A375 (cell line): Measurements from ENCODE around the gene TMEM120B. TPM values are rescaled to one million over a fixed set of nuclear protein-coding genes. Genes with fewer than 3 reads are reported as not detected.

ENCODE experiments used
- total RNA-seq: library from RNA; depleted of rRNA; stranded (reverse); fragments of >200 nt; shearing (Covaris generic); gene quantifications from 2 replicates; pipeline ENCODE4 v1.2.3, GENCODE V29; 2014; rRNA removed

Gene TMEM120B
- total RNA-seq, result 9.4 and 9.7 TPM in 2 replicates

GRCh38 chr12:121712461-121713256 is at the start of gene TMEM120B:
TMEM120B (plus strand) TSS chr12:121712752; CDS start chr12:121712896, 144 bp downstream.

DNA sequence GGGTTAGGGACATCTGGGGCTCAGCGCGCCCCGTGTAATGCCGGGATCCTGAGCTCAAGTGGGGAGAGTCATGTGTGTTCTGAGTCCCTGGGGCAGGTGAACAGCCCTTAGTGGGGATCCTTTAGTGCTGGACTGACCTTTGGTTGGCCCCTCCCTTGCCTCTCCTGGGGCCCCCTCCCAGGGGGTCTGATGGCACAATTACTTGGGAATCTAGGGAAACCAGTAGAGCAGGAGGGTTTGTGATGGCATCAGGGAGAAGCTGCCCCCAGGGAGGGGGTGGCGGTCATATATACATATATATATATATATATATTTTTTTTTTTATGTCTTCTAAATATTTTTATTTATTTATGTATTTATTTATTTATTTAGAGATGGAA is 43.0 kb upstream of the TMEM120B start, which contains the start of gene MORN3:
MORN3 (minus strand) TSS at position 134 of the 380 bp plus-strand sequence. CDS start 171 bp downstream, outside the sequence.

DNA sequence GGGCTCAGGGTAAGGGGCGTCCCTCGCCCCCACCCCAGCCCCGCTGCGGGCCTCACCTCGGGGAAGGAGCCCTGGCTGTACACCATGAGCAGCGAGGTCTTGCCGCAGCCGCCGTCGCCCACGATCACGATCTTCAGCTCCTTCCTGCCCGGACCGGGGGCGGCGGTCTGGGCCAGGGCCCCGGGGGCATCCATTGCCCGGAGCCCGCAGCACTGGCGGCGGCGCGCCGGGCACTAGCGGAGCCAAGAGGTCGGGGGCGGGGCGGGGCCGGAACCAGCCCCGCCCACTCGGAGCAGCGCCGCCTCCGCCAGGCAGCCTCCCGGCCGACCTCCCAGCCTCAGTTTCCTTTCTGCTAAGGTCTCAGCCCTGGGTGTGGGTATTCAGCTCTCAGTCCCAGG is 80.9 kb downstream of the TMEM120B start, which contains the start of gene RHOF:
RHOF (minus strand) TSS at position 249 of the 398 bp plus-strand sequence; CDS start at position 194, 55 bp downstream.

GRCh38 chr12:121803861-121804416 is 91.4 kb downstream of the TMEM120B start, which contains the start of gene SETD1B:
SETD1B (plus strand) TSS chr12:121804009; CDS start chr12:121804738, 729 bp downstream.

Other genes with a start within 250 kb of the TMEM120B start
- 26.3 and 41.8 TPM in 2 replicates for gene KDM2B, start 131.7 kb upstream of the TMEM120B start, total RNA-seq
- gene ORAI1, start 86.2 kb upstream of the TMEM120B start, total RNA-seq, result 14.9 and 18.7 TPM in 2 replicates
- 0.72 and 1.5 TPM in 2 replicates for gene MORN3, start 43.1 kb upstream of the TMEM120B start, total RNA-seq
- 28.6 and 33.9 TPM in 2 replicates for gene RHOF, start 80.9 kb downstream of the TMEM120B start, total RNA-seq
- gene SETD1B, start 91.3 kb downstream of the TMEM120B start, total RNA-seq, result 3.8 and 4.4 TPM in 2 replicates
- 0.21 TPM in 1 of 2 replicates, not detected in the other for gene HPD, start 146.1 kb downstream of the TMEM120B start, total RNA-seq
- 120 and 122 TPM in 2 replicates for gene PSMD9, start 176.0 kb downstream of the TMEM120B start, total RNA-seq
- 1.4 and 2.6 TPM in 2 replicates for gene CFAP251, start 205.8 kb downstream of the TMEM120B start, total RNA-seq